Measurements from ENCODE around the gene DCAF11.

GRCh38 chr14:24145690-24146452, 31.3 kb downstream of the DCAF11 start:
- TF ChIP-seq CTCF (conservative IDR thresholded peaks at IDR 0.05) = no peak
- no peak for TF ChIP-seq EZH2 (IDR thresholded peaks at IDR 0.05; ENCODE audit: low read depth)

Data from PC-9 (cell line).